ENCODE results near the gene UBE4A. TPM values are rescaled to one million over a fixed set of nuclear protein-coding genes. Genes with fewer than 3 reads are reported as not detected.

UBE4A gene
- total RNA-seq, 1 donor from 2014 or later, result 45.0 TPM

DNA sequence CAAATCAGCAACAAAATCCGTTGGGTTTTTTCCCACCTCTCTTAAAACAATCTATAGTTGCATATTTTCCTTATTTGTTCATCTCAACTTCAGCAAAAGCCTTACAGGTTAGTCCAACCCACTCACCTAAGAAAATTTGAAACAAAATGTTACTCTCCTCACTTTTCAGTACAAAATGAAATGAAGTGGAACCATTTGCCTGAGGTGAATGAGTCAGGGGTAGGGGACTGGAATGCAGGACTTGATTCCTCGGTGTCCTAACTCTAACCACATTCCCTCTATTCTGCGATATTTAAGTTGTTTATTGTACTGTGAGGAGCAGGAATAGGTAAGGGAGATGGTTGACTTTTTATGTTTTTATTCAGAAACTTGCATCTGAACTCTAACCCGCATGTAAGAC is 58.4 kb downstream of the UBE4A start:
- H3K27me3 ChIP-seq (ENCODE audit: control insufficient read depth, insufficient read depth, low read length), result no peaks in the 10 kb centered on the region
- no peaks in the 10 kb centered on the region for H3K36me3 ChIP-seq (ENCODE audit: control insufficient read depth, insufficient read depth, low read length)
- H3K4me3 ChIP-seq (ENCODE audit: low read depth, low read length), result no peak overlapping the region
- TF ChIP-seq, protein P1, sequence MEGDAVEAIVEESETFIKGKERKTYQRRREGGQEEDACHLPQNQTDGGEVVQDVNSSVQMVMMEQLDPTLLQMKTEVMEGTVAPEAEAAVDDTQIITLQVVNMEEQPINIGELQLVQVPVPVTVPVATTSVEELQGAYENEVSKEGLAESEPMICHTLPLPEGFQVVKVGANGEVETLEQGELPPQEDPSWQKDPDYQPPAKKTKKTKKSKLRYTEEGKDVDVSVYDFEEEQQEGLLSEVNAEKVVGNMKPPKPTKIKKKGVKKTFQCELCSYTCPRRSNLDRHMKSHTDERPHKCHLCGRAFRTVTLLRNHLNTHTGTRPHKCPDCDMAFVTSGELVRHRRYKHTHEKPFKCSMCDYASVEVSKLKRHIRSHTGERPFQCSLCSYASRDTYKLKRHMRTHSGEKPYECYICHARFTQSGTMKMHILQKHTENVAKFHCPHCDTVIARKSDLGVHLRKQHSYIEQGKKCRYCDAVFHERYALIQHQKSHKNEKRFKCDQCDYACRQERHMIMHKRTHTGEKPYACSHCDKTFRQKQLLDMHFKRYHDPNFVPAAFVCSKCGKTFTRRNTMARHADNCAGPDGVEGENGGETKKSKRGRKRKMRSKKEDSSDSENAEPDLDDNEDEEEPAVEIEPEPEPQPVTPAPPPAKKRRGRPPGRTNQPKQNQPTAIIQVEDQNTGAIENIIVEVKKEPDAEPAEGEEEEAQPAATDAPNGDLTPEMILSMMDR (IDR thresholded peaks at IDR 0.05; ENCODE audit: insufficient read depth, low read length, poor library complexity, severe bottlenecking), result no peak
- peak; percentile 76 for DNase-seq (ENCODE audit: low read depth)

DNA sequence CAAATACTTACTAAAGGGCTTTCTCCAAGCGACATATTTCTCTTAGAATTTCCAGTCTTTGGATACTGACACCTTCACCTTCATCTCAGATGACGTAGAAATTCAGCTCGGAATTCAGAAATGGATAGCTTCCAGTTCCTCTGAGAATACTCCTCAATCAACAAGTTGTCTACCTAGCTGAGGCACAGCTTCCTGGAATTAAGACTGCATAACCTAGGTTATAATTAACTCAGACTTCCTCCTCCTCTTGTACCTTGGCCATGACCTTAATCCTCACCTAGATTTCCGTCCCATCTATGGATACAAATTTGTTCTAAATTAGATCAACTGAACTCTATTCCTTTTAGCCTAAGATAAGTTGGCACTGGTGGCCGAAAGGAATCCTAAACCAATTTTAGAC is 59.4 kb downstream of the UBE4A start:
- H3K36me3 ChIP-seq (ENCODE audit: control insufficient read depth, insufficient read depth, low read length), result no peaks in the 10 kb centered on the region
- no peak for DNase-seq (ENCODE audit: low read depth)
- no peaks in the 10 kb centered on the region for H3K27me3 ChIP-seq (ENCODE audit: control insufficient read depth, insufficient read depth, low read length)
- H3K4me3 ChIP-seq (ENCODE audit: low read depth, low read length), result no peak overlapping the region
- TF ChIP-seq, protein P1 (IDR thresholded peaks at IDR 0.05; ENCODE audit: insufficient read depth, low read length, poor library complexity, severe bottlenecking), result no peak

DNA sequence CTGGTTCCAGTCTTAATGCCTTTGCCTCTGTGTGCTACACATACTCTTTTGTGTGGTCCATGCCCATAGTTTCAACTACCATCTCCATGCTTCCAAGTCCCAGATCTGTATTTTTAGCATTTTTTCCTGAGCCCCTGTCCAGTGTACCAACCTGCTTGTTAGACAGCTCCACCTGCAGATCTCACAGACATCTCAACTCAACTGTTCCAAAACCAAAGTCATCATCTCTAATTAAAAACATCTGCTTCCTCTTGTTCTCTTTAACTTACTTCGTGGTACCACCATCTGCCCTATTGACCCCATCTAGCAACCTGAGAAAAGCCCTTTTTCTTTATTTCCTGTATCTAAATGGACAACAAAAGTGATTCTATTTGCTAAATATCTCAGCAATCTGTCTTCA is 68.3 kb downstream of the UBE4A start:
- Histone ChIP-seq H3K4me3 (ENCODE audit: low read depth, low read length) (no peak overlapping the region), H3K36me3 (ENCODE audit: control insufficient read depth, insufficient read depth, low read length) (no peaks in the 10 kb centered on the region), H3K27me3 (ENCODE audit: control insufficient read depth, insufficient read depth, low read length) (no peaks in the 10 kb centered on the region)
- DNase-seq (ENCODE audit: low read depth), result no peak
- TF ChIP-seq, protein P1 (IDR thresholded peaks at IDR 0.05; ENCODE audit: insufficient read depth, low read length, poor library complexity, severe bottlenecking), result no peak

DNA sequence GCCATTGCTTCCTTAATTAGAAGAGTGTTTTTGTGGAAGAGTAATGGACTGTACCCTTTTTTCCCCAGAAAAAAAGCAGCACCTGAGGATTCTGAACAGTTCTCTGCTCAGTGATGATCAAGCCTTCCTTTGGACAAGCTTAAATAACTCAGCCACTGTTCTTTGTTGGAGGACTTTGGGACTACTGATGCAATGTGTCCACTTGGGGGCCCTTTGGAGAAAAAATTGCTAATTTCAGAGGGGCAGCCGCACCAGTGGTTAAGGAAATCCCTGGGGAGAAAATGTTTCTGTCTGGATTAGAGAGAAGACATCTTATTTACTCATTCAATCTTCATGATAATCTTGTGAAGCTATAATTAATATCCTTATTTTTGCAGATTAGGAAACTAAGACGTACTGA is 71.6 kb downstream of the UBE4A start:
- no peaks in the 10 kb centered on the region for H3K27me3 ChIP-seq (ENCODE audit: control insufficient read depth, insufficient read depth, low read length)

DNA sequence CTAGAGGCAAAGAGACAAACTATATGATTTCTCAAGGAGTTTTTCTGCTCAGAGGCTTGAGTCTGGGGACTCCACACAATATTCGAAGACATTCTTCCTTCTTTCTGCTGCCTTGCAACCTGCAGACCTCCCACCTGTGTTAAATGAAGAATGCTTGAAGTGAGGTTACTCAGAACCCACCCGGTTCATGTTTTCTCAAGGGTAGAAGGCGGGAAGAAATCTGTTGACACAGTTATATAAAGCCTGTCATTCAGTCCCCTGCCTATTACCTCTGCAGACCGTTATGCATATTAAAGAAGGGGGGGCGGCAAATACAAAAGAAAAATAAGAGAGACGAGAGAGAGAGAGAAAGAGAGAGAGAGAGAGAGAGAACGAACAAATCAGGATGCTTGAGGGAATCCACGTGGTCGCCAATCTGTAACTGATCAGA is 74.7 kb downstream of the UBE4A start:
- no peaks in the 10 kb centered on the region for H3K27me3 ChIP-seq (ENCODE audit: control insufficient read depth, insufficient read depth, low read length)
- DNase-seq (ENCODE audit: low read depth), result no peak
- no peaks in the 10 kb centered on the region for H3K36me3 ChIP-seq (ENCODE audit: control insufficient read depth, insufficient read depth, low read length)
- H3K4me3 ChIP-seq (ENCODE audit: low read depth, low read length), result peak overlapping the region; percentile 49
- TF ChIP-seq, protein P1 (IDR thresholded peaks at IDR 0.05; ENCODE audit: insufficient read depth, low read length, poor library complexity, severe bottlenecking), result no peak

More for the DNA sequence above, 71.6 kb downstream of the UBE4A start:
- no peak for DNase-seq (ENCODE audit: low read depth)
- TF ChIP-seq, protein P1 (IDR thresholded peaks at IDR 0.05; ENCODE audit: insufficient read depth, low read length, poor library complexity, severe bottlenecking), result no peak
- H3K36me3 ChIP-seq (ENCODE audit: control insufficient read depth, insufficient read depth, low read length), result no peaks in the 10 kb centered on the region
- H3K4me3 ChIP-seq (ENCODE audit: low read depth, low read length), result no peak overlapping the region

DNA sequence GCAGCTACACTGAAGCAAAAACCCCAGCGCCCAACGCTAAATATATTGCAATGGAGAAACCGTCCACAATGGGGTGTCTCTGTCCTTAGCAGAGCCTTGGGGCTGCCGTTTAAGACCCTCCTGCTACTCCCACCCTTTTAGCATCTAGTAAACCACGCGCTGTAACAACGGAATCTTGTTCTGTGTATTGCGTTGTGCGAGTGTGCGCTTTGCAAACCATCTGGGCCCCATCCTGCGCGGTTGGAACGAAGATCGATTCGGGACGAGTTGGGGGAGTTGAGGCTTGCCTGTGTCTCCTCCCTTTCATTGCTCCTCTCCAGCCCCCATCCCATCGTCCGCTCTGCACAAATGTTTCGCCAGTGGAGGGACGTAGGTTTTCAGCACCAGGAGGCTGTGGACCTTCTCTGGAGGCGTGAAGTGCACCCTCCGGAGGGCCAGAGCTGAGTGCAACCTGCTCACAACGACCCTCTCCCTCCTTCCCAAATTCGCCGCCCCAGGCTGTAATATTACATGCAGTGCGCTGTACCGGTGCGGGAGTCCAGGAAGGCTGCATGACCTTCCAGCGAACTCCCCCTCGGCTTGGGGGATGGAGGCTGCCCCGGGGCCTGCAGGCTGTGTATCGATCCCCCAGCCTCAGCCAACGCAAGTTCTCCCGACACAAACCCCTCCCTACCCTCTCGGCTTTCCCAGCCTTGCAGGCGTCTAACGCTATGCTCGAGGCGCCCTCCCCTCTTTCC is 75.3 kb downstream of the UBE4A start:
- DNase-seq (ENCODE audit: low read depth), result no peak
- no peaks in the 10 kb centered on the region for H3K36me3 ChIP-seq (ENCODE audit: control insufficient read depth, insufficient read depth, low read length)
- TF ChIP-seq, protein P1 (IDR thresholded peaks at IDR 0.05; ENCODE audit: insufficient read depth, low read length, poor library complexity, severe bottlenecking), result no peak
- H3K4me3 ChIP-seq (ENCODE audit: low read depth, low read length), result peak overlapping the region; percentile 49
- H3K27me3 ChIP-seq (ENCODE audit: control insufficient read depth, insufficient read depth, low read length), result no peaks in the 10 kb centered on the region
